Suprapubic skin (tissue), 4 donors: ENCODE results near the gene PTGR2. TPM values are rescaled to one million over a fixed set of nuclear protein-coding genes. Genes with fewer than 3 reads are reported as not detected.

Source experiments
- DNase-seq, 2 donors: peaks; one replicate each; pipeline ENCODE4 v3.0.0-alpha.2; 2019; ENCODE audit warnings: low spot score in 2 of 2
- H3K27ac ChIP-seq: fragments of 200-600 bp; sonication (generic); one replicate; pipeline ENCODE4 v1.5.1; 2019
- H3K27me3 ChIP-seq: fragments of 200-600 bp; sonication (generic); one replicate; pipeline ENCODE4 v1.5.1; 2019
- H3K36me3 ChIP-seq: fragments of 200-600 bp; sonication (generic); one replicate; pipeline ENCODE4 v1.5.1; 2019
- H3K4me1 ChIP-seq: fragments of 200-600 bp; sonication (generic); one replicate; pipeline ENCODE4 v1.5.1; 2019
- H3K4me3 ChIP-seq: fragments of 200-600 bp; sonication (generic); one replicate; pipeline ENCODE4 v1.5.1; 2019; ENCODE audit warnings: mild to moderate bottlenecking
- H3K9me3 ChIP-seq: fragments of 200-600 bp; sonication (generic); one replicate; pipeline ENCODE4 v1.5.1; 2019
- EP300 ChIP-seq: sonication (generic); formaldehyde crosslinking; IDR thresholded peaks from one replicate; pipeline ENCODE4 v1.6.1; 2017; ENCODE audit warnings: antibody characterized with exemption
- POLR2A ChIP-seq, 2 donors: fragments of 450-650 bp; IDR thresholded peaks; one replicate each; pipeline ENCODE4 v1.6.1; 2017; ENCODE audit warnings: antibody characterized with exemption in 2 of 2, mild to moderate bottlenecking in 2 of 2, moderate library complexity in 2 of 2
- POLR2AphosphoS5 ChIP-seq, 3 donors: sonication (generic); formaldehyde crosslinking; IDR thresholded peaks; one replicate each; pipeline ENCODE4 v1.6.1; 2017; ENCODE audit warnings: antibody characterized with exemption in 3 of 3
- WGBS: methylation state at CpG from one replicate; pipeline ENCODE4 v1.1.5; 2018; 5-methylcytosine and 5-hydroxymethylcytosine counted together
- total RNA-seq, 4 donors: library from RNA; depleted of rRNA; stranded (reverse); fragments of >200 nt; gene quantifications; one replicate each; pipeline ENCODE4 v1.1.0, GENCODE V29; 2016
- TF ChIP-seq, protein P1 (sequence below), 2 donors: fragments of 200-600 bp in 1 of 2; fragments of 450-650 bp in 1 of 2; sonication (generic) in 1 of 2; IDR thresholded peaks; one replicate each; pipeline ENCODE4 v1.5.1; 2016 to 2019; ENCODE audit warnings: antibody characterized with exemption in 2 of 2, mild to moderate bottlenecking in 1 of 2, moderate library complexity in 1 of 2

Gene PTGR2
- total RNA-seq, 4 donors from 2014 or later, result 6.3 to 25.1 (median 10.3) TPM

DNA sequence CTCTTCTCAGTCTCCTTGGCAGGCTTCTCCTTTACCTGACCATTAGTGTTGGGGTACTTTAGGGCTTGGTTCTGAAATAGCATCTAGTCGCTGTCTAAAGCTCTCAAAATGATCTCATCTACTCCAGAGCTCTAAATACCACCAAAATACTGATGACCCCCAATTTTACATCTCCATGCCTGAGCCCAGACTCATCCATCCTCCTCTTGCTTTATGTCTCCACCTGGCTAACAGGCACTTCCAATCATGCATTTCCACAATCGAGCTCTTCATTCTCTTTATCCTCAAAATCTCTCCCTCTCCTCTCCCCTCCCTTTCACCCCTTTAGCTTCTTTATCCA is 40.5 kb upstream of the PTGR2 start:
- Histone ChIP-seq H3K4me3 (no peak overlapping the region), H3K27me3 (no peaks in the 10 kb centered on the region), H3K36me3 (no peaks in the 10 kb centered on the region), H3K9me3 (no peaks in the 10 kb centered on the region), H3K27ac (no peak overlapping the region), H3K4me1 (peaks cover 4% of the 10 kb centered on the region)
- WGBS, result 91% methylated on average over 2 of the region's 2 CpGs
- TF ChIP-seq POLR2AphosphoS5 (IDR thresholded peaks at IDR 0.05) (no peak), POLR2A (IDR thresholded peaks at IDR 0.05) (no peak), EP300 (no peak)
- TF ChIP-seq, protein P1, sequence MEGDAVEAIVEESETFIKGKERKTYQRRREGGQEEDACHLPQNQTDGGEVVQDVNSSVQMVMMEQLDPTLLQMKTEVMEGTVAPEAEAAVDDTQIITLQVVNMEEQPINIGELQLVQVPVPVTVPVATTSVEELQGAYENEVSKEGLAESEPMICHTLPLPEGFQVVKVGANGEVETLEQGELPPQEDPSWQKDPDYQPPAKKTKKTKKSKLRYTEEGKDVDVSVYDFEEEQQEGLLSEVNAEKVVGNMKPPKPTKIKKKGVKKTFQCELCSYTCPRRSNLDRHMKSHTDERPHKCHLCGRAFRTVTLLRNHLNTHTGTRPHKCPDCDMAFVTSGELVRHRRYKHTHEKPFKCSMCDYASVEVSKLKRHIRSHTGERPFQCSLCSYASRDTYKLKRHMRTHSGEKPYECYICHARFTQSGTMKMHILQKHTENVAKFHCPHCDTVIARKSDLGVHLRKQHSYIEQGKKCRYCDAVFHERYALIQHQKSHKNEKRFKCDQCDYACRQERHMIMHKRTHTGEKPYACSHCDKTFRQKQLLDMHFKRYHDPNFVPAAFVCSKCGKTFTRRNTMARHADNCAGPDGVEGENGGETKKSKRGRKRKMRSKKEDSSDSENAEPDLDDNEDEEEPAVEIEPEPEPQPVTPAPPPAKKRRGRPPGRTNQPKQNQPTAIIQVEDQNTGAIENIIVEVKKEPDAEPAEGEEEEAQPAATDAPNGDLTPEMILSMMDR (IDR thresholded peaks at IDR 0.05), result no peak
- no peak for DNase-seq

DNA sequence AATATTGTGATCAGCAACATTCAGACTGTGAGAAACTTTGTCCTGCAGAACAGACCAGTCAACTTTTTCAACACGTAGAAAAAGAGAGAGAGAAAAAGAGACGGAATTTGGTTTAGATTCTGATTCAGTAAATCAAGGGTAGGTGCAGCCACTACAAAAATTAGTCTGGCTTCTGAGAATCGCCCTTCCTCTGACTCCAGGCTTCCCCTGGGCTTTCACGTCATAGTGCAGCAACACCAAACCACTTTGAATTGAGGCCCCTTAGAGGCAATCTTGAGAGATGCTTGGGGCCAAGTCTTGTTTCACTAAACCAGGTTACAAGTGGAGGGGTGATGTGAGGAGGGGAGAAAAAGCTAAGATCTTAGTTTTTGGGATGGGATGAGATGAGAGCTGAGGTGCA is 37.5 kb upstream of the PTGR2 start:
- Histone ChIP-seq H3K36me3 (no peaks in the 10 kb centered on the region), H3K4me3 (no peak overlapping the region), H3K27ac (no peak overlapping the region), H3K4me1 (no peaks in the 10 kb centered on the region), H3K27me3 (no peaks in the 10 kb centered on the region), H3K9me3 (no peaks in the 10 kb centered on the region)
- TF ChIP-seq EP300, result no peak
- TF ChIP-seq POLR2A (IDR thresholded peaks at IDR 0.05), result no peak
- TF ChIP-seq POLR2AphosphoS5 (IDR thresholded peaks at IDR 0.05), result no peak
- TF ChIP-seq, protein P1 (IDR thresholded peaks at IDR 0.05), result no peak
- DNase-seq, result no peak
- WGBS, result 75% methylated on average over 4 of the region's 4 CpGs

DNA sequence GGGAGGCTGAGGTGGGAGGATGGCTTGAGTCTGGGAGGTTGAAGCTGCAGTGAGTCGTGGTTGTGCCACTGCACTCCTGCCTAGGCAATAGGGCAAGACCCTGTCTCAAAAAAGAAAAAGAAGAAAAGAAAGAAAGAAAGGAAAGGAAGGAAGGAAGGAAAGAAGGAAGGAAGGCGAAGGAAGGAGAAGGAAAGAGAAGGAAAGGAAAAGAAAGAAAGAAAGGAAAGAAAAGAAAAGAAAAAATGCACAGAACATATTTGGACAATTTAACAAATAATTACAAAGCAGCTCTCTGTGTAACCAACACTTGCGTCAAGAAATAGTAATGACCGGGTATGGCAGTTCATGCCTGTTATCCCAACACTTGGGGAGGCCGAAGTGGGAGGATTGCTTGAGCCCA is 35.8 kb upstream of the PTGR2 start:
- Histone ChIP-seq H3K27me3 (no peaks in the 10 kb centered on the region), H3K36me3 (no peaks in the 10 kb centered on the region), H3K27ac (no peak overlapping the region), H3K9me3 (no peaks in the 10 kb centered on the region), H3K4me3 (no peak overlapping the region), H3K4me1 (no peaks in the 10 kb centered on the region)
- no peak for TF ChIP-seq EP300
- no peak for TF ChIP-seq POLR2A (IDR thresholded peaks at IDR 0.05)
- TF ChIP-seq, protein P1 (IDR thresholded peaks at IDR 0.05), result no peak
- no peak for TF ChIP-seq POLR2AphosphoS5 (IDR thresholded peaks at IDR 0.05)
- DNase-seq, result no peak
- 64% methylated on average over 4 of the region's 5 CpGs for WGBS

DNA sequence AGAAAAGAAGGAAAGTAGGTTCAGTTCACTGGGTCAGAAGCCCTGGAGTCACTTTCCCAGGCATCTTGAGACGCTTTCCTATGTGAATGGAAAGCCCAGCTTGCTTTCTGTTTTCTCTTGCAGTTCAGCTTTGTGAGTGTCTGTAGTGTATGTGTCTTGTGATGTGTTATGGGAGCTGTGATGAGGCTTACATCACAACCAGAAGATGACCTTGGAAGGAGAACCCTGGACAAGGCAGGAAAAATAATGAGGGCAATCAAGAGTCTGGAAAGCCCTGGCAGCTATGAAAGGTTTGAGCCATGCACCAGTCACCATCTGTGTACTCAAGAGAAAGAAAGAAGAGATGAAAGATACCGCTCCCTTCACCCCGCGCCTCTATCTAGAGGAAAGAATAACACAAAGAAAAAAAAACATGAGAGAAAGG is 35.2 kb upstream of the PTGR2 start:
- WGBS, result 88% methylated on average over 4 of the region's 4 CpGs
- Histone ChIP-seq H3K27me3 (no peaks in the 10 kb centered on the region), H3K4me1 (no peaks in the 10 kb centered on the region), H3K36me3 (no peaks in the 10 kb centered on the region), H3K27ac (no peak overlapping the region), H3K9me3 (no peaks in the 10 kb centered on the region), H3K4me3 (no peak overlapping the region)
- TF ChIP-seq, protein P1 (IDR thresholded peaks at IDR 0.05), result no peak
- no peak for TF ChIP-seq POLR2AphosphoS5 (IDR thresholded peaks at IDR 0.05)
- no peak for DNase-seq

DNA sequence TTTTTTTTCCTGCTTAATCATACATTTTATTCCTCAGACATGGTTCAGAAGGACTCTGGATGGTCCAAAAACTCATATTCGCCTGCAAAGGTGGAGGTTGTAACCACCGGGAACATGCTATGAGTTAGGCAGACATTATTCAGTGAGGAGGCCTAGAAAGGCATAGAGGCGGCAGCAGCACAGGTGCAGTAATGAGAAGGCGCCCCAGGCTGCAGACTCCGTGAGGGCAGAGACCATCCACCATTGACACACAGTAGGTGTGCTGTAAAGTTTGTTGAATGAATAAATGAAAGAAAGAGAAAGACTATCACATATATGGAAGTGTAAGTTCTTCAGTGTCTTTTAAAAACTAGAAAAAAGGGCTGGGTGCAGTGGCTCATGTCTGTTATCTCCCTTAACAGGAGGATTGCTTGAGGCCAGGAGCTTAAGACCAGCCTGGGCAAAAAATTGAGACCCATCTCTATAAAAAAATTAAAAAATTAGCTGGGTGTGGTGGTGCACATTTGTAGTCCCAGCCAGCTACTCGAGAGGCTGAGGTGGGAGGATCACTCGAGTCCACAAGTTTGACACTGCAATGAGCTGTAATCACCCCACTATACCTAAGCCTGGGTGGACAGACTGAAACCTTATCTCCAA is 34.5 kb upstream of the PTGR2 start:
- Histone ChIP-seq H3K4me3 (no peak overlapping the region), H3K4me1 (no peaks in the 10 kb centered on the region), H3K36me3 (no peaks in the 10 kb centered on the region), H3K27ac (no peak overlapping the region), H3K9me3 (no peaks in the 10 kb centered on the region), H3K27me3 (no peaks in the 10 kb centered on the region)
- TF ChIP-seq, protein P1 (IDR thresholded peaks at IDR 0.05), result no peak
- DNase-seq, result no peak
- WGBS, result 77% methylated on average over 7 of the region's 7 CpGs
